NCI-H2107 (cell line): ENCODE measurements around the gene FOXP1.

Experiments
- DNase-seq: peaks from one replicate; lab custom pipeline; 2025; lab: John Stamatoyannopoulos, UW

The FOXP1 gene

DNA sequence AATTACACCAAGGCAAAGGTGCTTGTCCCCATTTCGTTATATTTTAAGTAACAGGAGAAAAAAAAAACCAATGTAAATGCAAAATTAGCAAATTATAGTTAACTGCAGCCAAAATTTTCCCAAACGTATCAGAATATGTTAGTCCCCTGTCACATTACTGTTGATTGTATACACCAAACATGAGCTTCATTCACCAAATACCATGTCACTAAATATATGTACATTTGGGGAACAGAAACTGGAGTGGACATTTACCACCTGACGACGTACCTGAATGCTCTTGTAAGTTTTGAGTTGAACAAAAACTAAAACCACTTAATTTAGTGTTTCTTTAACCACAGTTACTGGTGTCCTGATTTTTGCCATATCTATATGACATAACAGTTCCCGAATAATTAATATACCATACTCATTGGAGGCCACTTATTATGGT is 3.3 kb upstream of the FOXP1 start:
- no peak for DNase-seq

- no peak for DNase-seq
Measured at GRCh38 chr3:71585887-71586809, 2.6 kb upstream of the FOXP1 start.

DNA sequence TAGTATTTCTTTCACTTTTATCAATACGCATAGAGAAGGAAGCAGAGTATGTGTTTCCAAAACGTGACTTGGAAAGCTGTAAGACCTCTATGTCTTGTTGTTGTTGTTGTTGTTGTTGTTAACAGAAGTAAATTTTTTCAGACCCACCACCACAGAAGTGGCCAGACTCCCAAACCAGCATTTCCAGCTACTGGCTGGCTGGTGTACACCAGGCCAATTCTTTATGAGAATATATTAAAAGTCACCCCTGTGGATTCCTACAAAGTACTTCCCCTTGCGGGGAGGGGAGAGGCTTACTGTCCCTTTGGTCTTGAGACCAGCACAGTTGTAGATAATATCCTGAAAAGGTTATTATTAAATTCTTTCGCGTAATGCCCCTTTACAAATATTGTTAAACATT is 1.6 kb upstream of the FOXP1 start:
- DNase-seq: no peak

DNA sequence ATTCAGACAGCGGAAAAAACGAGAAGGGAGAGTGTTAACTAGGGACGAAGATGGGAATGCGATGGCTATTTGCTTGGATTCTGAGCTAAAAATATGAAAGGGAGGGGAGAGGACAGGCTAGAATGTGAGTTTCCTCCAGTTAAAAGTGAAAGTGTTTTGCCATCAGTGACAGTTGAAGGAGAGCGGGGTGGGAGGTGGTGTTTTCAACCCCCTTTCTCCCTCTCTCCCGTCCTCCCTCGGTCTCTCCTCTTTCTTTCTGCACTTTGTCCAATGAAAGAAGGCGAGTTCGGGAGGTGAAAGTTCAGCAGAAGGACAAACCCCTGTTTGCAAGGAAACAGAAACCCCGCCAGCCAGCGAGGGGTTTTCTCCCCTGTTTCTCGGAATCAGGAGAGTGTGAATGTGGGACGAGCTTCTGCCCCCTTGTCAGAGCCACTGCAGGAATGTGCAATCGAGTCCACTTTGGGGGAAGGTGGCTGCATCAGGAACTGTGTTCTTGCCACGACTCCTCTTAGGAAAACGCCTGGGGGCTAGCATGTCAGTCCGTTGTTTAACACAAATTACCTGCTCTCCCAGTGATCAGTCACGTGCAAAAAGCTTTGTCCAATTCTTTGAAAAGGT is 975 bp upstream of the FOXP1 start:
- no peak for DNase-seq

DNA sequence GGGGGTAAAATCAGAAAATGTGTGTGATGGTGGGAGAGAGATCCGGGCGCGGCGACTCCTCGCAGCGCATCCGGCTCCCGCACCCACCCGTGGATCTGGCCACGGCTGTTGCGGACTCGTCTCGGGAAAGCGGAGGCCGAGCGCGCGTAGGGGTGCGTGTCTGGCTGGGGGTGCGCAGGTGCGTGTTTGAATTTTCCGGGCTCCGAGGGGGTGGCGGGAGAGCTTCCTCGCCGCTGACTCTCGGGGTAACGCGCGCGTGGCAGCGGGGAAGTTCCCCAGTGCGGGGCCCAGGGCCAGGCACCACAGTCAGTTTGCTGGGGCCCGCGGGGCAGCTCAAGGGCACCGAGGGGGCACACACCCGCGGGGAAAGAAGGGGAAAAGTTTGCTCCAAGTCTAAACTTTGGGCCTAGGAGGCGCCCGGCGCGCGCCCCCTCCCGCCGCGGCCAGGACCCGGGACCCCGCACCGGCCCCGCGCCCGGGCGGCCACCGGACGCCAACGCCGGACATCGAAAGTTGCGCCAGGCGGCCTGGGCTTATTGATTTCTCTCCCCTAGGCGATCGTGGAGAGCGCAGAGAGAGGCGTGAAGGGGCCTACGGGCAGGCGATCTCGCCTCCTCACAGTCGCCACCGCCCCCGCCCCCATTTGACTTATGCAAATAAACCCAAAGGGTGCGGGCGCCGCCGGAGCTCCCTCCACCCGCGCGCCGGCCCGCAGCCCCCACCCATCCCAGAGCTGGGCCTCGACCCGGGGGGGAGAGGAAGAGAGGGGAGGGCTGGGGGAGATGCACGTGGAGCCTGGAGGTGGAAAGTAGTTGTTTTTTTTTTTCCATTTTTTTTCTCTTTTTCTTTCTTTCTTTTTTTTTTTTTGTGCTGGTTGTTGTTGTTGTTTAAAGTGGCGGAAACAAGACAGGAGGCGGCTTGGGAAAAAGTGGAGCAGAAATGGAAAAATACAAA is 639 bp downstream of the FOXP1 start:
- DNase-seq: no peak

DNA sequence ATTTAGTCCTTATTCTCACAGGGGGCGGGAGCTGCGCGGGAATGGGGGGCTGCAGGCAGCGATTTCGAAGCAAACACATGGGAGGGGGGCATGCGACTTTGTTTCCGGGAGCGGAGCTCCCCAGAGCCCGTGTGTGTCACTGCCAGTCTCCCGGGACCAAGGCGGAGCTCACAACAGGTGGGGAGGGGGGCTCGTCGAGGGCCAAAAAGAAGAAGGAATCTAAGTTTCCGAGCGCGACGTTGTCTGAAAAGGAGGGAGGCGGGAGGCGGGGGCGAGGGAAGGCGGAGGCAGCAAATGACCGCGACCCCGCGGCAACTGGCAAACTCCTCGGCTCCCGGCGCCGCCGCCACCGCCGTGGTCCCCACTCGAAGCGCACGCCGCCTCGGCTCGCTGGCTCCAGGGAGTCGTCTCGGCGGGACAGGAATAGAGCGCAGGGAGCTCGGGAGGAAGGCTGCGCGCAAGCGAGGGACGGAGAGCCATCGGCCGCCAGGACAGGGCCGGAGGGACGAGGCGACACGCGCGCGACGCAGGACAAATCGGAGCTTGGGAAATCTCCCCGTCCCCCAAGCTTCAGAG is 1.4 kb downstream of the FOXP1 start:
- no peak for DNase-seq

- DNase-seq: no peak
Measured at GRCh38 chr3:71581457-71582035, 2.0 kb downstream of the FOXP1 start.

DNA sequence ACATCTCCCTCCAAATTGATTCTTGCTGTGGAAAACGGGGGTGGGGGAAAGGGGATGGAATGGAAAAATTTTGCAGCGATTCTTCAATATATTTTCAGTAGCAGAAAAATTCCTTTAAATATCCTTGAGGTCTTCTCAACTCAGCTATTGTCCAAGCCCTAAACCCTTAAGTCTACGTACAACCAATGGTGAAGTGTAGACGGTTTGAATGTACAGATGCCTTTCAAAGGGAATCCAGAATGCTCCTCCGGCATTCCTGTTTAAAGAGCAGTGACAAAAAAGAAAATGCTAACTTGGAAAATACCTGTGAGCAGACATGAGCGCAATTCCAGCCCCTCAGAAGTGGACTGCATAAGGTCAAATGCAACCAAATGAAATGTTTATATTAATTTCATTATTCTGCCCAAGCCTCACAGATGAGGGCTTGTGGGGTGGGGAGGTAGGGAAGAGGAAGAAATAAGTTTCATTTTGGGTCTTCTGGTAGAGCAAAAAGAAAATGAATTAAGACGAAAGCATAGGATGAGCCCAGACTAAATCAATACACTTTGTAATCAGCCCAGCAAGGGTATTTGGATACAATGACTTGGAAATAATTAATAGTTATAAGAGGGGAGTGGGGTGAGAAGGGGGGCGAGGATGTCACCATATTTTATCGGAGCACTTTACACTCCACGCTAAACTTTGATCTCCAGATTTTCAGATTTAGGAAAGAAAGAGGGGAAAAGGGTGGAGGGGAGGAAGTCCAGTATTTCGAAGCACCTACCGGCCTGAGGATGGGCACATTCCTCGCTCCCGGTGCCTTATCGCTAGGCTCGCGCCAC is 2.7 kb downstream of the FOXP1 start:
- no peak for DNase-seq

GRCh38 chr3:71579935-71580406 is 3.6 kb downstream of the FOXP1 start:
- DNase-seq: no peak

DNA sequence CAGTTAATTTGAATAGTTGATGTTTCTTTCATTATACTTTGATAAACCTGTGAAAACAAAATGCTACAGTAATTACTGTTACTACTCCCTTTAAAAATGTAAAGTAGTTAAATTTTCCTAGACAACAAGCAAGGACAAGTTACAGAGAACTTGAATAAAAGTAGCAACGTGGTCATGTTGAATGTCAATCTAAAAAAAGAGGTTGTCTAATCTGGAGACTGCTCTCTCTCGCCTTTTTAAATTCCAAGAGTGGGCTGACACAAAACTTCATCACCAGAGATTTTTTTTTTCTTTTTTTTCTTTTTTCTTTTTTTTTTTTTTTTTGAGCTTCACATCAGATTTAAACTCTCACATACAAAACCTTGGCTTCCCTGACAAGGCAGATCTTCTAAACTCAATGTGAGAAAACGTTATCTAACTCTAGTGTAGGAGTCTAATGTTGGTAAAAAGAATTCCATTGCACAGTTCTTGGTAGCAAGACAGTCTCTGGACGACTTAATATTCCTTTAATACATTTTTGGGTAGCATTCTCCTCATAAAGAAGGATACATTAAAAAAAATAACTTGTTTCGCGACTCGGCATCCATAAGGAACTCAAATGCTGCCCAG is 4.1 kb downstream of the FOXP1 start:
- no peak for DNase-seq

DNA sequence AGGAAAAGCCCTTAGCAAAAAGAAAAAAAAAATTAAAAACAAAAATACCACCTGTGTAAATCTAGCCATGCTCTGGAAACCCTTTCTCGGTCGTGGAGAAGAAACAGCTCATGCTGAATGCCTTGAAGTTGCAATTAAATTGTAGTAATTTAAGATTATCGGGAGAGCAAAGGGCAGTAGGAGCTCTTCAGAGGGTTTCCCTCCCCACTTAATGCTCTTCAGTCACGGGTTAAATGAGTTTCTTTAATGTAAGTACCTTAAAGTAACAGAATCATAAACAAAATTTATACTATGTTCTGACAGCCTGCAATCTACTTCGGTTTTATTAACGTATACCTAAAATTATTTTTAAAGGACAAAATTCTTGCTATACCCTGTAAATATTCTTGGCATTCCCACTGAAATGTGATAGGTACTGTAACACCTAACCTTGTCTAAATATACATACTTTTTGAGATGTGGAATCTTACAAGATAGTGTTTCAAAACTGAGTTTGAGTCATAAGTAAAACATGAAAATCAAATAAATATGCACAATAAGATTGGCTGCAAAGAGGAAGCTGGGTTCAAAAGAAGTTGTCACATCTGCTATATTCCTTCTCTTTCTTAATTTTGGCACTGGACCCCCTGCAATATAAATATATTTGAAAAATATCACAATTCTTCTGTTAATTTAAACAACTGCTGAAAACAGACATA is 5.3 kb downstream of the FOXP1 start:
- DNase-seq: no peak

GRCh38 chr3:71577011-71577410 is 6.5 kb downstream of the FOXP1 start:
- no peak for DNase-seq

DNA sequence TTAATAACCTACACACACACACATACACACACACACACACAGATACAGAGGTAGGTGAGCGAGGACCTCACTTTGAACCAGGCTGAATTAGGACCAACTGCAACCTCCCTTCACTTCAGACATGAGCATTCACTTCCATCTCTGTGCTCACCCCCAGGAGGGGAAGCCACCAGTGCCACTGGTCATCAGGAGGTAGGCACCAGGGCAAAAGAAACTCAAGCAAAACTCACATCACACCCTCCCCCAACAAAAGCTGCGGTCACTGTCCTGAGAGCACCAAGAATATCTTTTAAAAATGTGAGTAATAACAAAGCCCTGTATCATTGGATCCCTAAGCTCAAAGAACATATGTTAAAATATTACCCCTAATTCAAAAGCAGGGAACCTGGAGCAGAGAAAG is 8.1 kb downstream of the FOXP1 start:
- DNase-seq: no peak

GRCh38 chr3:71573181-71573580 is 10.3 kb downstream of the FOXP1 start:
- no peak for DNase-seq

- DNase-seq: no peak
Measured at GRCh38 chr3:71570546-71570945, 13.0 kb downstream of the FOXP1 start.

- no peak for DNase-seq
Measured at GRCh38 chr3:71568207-71568606, 15.3 kb downstream of the FOXP1 start.

DNA sequence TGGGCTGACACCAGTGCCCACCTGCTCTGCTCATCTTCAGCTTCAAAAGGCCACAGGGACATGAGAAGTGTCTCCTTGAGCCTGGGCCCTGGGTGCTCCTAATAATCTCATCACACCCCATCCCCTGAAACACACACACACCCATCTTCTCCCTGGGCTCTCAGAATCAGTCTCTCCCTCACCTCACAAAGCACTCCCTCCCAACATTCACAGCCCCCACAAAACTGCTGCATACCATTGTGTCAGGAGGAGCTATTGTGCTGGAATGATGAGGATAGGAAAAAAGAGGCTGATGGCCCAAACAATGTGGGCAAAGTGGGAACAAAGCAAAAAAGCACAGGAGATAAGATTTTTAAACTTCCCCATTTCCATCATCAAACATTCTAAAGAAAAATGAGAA is 16.8 kb downstream of the FOXP1 start:
- no peak for DNase-seq

DNA sequence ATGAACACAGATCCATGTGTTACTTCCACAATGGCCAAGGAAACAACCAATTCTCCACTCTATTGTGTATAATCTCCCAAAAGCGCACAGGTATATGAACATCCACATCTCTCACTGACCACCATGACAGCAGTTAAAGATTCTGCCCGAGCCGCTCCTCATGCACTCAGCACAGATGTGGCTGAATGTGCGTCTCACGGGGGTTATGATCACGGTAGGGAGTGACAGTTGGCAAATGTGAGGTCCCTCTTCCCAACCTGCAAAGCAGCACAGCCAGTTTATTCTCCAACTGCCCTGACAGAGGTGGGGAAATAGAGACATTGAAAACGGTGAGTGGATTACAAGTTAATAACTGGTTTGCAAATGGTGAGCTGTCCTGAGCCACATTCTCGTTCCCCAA is 17.6 kb downstream of the FOXP1 start:
- DNase-seq: no peak

DNA sequence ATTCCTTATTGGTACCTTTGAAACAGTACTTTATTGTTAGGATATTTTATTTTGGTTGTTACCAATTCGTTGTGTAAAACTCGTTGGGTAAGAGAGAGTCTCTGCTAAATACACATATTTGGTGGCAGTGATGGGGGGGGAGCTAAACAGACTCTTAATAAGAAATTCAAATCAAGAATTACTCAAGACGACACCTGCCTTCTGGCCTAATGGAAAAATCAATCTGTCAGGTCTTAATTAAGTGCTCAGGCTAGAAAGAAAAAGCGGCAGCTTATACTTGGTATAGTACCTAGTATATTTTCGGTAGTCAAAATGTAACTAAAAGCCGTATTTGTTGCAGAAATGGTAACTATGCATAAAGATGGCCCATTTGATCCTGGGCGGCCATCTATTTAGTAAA is 18.2 kb downstream of the FOXP1 start:
- DNase-seq: no peak

DNA sequence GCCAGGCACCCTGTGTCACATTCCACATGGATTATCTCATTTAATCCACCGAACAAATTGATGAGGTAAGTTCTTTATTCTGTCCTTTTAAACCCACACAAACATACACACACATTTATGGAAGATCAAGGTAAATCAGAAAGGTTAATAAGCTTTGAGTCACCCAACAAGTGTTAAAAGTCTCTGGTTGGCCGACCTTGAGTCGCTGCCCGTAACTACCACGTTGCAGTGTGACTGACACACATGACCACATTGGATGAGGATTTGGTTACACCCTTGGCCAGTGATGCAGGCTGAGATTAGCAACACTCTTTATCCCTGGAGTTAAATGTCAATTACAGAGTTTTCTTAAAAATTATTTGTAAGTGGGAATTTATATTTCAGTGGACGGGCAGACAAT is 19.2 kb downstream of the FOXP1 start:
- no peak for DNase-seq
